ENCODE measurements around the gene IL17B.
"Not testable (repeated sequence)": the region's sequence is repeated elsewhere in the genome, so short reads cannot be mapped to it uniquely, and the experiment has no call there.

DNA sequence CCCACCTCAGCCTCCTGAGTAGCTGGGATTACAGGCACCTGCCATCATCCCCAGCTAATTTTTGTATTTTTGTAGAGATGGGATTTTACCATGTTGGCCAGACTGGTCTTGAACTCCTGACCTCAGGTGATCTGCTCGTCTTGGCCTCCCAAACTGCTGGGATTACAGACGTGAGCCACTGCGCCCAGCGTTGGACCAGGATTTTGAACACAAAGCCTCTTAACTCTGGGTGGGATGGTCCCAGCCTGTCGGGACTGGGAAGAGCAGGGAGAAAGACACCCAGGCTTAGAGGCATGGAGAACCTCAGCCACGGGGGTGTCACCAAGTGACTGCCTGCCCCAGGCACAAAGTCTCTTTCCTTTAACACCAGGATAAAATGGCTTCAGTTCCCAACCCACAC, 12.0 kb upstream of the IL17B start:
- not testable (repeated sequence) for TF ChIP-seq ZNF224 (CRISPR knock-in tag; IDR thresholded peaks at IDR 0.05); NR4A1 (CRISPR knock-in tag; IDR thresholded peaks at IDR 0.05); NR4A1 (tag; IDR thresholded peaks at IDR 0.05); SPI1 (IDR thresholded peaks at IDR 0.05; ENCODE audit: borderline replicate concordance, low read depth, low read length); MAZ (CRISPR knock-in tag; conservative IDR thresholded peaks at IDR 0.05 in 1 of 2, IDR thresholded peaks at IDR 0.05 in 1 of 2); FOXA1 (IDR thresholded peaks at IDR 0.05; ENCODE audit: borderline replicate concordance); ZC3H4 (CRISPR knock-in tag; IDR thresholded peaks at IDR 0.05; ENCODE audit: borderline replicate concordance); YY1 (IDR thresholded peaks at IDR 0.05; ENCODE audit: borderline replicate concordance in 1 of 3, control insufficient read depth in 1 of 3, extremely low read depth in 1 of 3, insufficient read depth in 3 of 3, insufficient read length in 1 of 3, insufficient replicate concordance in 2 of 3, low read depth in 1 of 3, low read length in 2 of 3); HNRNPK (IDR thresholded peaks at IDR 0.05; ENCODE audit: low read depth, low read length, poor library complexity, severe bottlenecking); RFX5 (IDR thresholded peaks at IDR 0.05; ENCODE audit: low read depth, low read length); PHF8 (IDR thresholded peaks at IDR 0.05; ENCODE audit: borderline replicate concordance, low read length)
- TF ChIP-seq, protein P1, sequence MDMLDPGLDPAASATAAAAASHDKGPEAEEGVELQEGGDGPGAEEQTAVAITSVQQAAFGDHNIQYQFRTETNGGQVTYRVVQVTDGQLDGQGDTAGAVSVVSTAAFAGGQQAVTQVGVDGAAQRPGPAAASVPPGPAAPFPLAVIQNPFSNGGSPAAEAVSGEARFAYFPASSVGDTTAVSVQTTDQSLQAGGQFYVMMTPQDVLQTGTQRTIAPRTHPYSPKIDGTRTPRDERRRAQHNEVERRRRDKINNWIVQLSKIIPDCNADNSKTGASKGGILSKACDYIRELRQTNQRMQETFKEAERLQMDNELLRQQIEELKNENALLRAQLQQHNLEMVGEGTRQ (CRISPR knock-in tag; IDR thresholded peaks at IDR 0.05) = not testable (repeated sequence)
- TF ChIP-seq, protein P2, sequence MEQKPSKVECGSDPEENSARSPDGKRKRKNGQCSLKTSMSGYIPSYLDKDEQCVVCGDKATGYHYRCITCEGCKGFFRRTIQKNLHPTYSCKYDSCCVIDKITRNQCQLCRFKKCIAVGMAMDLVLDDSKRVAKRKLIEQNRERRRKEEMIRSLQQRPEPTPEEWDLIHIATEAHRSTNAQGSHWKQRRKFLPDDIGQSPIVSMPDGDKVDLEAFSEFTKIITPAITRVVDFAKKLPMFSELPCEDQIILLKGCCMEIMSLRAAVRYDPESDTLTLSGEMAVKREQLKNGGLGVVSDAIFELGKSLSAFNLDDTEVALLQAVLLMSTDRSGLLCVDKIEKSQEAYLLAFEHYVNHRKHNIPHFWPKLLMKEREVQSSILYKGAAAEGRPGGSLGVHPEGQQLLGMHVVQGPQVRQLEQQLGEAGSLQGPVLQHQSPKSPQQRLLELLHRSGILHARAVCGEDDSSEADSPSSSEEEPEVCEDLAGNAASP (IDR thresholded peaks at IDR 0.05) = not testable (repeated sequence)
- TF ChIP-seq, protein P3, sequence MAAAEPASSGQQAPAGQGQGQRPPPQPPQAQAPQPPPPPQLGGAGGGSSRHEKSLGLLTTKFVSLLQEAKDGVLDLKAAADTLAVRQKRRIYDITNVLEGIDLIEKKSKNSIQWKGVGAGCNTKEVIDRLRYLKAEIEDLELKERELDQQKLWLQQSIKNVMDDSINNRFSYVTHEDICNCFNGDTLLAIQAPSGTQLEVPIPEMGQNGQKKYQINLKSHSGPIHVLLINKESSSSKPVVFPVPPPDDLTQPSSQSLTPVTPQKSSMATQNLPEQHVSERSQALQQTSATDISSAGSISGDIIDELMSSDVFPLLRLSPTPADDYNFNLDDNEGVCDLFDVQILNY (CRISPR knock-in tag; IDR thresholded peaks at IDR 0.05) = not testable (repeated sequence)

Data from K562 (cell line).